ENCODE data around the gene PODNL1.

Gene PODNL1

DNA sequence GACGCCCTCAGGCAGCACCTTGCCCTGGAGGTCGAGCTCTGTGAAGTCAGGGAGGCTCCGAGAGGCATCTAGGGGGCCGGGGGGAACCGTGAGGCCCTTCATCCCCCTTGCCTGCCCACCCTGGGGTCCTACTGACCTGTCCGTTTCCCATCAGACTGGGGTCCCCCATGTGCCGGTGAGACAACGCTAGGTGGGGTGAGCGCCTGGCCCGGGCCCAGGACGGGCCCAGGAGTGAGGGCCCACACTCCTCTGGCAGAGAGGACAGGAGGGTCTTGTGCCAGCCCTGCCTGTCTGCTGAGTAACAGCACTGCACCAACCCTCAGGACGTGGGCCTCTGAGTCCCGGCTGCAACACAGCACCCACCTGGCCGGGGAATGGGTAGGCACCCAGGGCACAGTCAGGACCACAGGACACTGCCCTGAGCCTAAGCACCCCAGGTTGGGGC is 28.5 kb upstream of the PODNL1 start:
- no peaks in the 10 kb centered on the region for H3K9me3 Mint-ChIP-seq
- H3K36me3 Mint-ChIP-seq, result peaks cover 15% of the 10 kb centered on the region
- no peak for DNase-seq (ENCODE audit: low spot score in 2 of 2)
- ATAC-seq (ENCODE audit: low read depth), result no peak
- no peak overlapping the region for H3K4me3 Mint-ChIP-seq
- no peaks in the 10 kb centered on the region for H3K27me3 Mint-ChIP-seq
- H3K27ac Mint-ChIP-seq, result no peak overlapping the region
- no peaks in the 10 kb centered on the region for H3K4me1 Mint-ChIP-seq

DNA sequence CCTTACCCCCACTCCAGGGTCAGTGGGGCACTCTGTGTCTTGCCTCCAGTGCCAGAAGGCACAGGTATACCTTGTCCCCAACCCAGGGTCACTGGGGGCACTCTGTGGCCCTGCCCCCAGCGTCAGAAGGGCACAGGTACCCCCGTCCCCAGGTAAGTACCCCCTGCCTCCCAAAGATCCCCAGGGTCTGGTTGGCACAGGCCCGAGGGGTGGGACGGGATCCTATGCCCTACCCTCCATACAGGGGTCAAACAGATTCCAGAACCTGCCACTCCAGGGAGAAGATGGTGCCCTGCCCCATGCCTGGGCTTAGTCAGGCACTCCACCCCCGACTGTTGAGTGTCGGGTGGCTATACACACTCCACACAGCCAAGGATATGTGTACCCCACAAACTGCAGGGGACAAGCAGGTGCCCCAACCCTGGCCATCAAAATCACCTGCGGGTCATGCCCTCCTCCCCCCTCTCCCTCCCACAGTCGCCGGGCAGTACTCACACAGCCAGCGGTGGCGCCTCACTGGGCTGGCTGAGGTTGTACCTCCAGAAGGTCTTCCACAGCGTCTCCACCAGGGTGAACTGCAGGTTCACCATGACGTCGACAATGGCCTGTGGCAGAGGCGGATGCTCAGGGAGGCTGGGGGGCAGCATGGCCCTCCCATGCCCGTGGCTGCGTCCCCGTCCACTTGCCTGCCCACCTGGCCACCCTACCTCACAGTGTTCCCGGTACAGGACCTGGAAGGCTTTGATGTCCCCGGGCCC is 27.9 kb upstream of the PODNL1 start:
- Mint-ChIP-seq H3K4me1 (no peaks in the 10 kb centered on the region), H3K27me3 (no peaks in the 10 kb centered on the region), H3K36me3 (peaks cover 19% of the 10 kb centered on the region), H3K4me3 (no peak overlapping the region), H3K9me3 (no peaks in the 10 kb centered on the region), H3K27ac (no peak overlapping the region)
- ATAC-seq (ENCODE audit: low read depth) (no peak), DNase-seq (ENCODE audit: low spot score in 2 of 2) (no peak)

DNA sequence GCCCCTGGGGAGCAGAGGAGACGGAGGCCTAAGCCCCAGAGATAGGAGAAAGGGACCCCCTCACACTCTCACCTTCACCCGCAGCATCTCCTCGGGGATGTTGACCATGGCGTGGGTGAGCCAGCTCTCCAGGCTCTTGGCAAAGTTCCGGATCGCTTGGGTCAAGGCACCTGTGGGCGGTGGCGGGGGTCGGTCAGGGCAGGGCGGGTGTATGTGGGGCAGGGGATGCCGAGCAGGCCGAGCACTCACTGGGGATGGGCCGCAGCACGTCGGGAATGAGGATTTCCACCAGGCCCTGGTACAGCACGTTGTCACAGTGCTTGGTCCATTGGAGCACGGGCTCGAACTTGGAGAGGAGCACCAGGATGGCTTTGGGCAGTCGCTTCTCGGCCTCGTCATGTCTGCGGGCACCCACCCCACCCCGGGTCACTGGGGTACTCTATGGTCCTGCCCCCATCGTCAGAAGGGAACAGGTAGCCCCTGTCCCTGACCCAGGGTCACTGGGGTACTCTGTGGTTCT is 27.2 kb upstream of the PODNL1 start:
- Mint-ChIP-seq H3K9me3 (no peaks in the 10 kb centered on the region), H3K36me3 (peaks cover 20% of the 10 kb centered on the region), H3K4me3 (no peak overlapping the region), H3K27me3 (no peaks in the 10 kb centered on the region), H3K4me1 (no peaks in the 10 kb centered on the region), H3K27ac (peak overlapping the region; percentile 24)
- no peak for ATAC-seq (ENCODE audit: low read depth)
- no peak for DNase-seq (ENCODE audit: low spot score in 2 of 2)

DNA sequence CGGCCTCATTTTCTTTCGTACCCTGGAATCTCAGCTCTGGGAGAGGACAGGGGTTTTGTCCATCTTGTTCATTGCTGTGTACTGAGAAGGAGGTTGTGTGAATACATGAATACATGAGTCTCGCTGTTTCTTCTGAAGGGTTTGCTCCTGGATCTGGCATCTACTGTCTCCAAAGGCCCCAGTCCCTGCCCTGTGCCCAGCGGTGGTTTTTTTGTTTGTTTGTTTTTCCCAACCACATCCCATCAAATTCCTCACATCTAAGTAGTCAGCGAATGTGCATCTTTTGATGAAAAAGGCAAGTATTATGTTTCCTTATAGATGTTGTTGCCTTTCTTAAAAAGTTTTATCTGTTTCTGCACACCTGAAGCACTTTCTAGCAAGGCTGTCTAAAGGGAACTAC is 26.6 kb upstream of the PODNL1 start:
- H3K27ac Mint-ChIP-seq, result peak overlapping the region; percentile 24
- H3K36me3 Mint-ChIP-seq, result peaks cover 20% of the 10 kb centered on the region
- H3K27me3 Mint-ChIP-seq, result no peaks in the 10 kb centered on the region
- H3K4me3 Mint-ChIP-seq, result no peak overlapping the region
- ATAC-seq (ENCODE audit: low read depth), result no peak
- H3K4me1 Mint-ChIP-seq, result no peaks in the 10 kb centered on the region
- no peaks in the 10 kb centered on the region for H3K9me3 Mint-ChIP-seq
- no peak for DNase-seq (ENCODE audit: low spot score in 2 of 2)

DNA sequence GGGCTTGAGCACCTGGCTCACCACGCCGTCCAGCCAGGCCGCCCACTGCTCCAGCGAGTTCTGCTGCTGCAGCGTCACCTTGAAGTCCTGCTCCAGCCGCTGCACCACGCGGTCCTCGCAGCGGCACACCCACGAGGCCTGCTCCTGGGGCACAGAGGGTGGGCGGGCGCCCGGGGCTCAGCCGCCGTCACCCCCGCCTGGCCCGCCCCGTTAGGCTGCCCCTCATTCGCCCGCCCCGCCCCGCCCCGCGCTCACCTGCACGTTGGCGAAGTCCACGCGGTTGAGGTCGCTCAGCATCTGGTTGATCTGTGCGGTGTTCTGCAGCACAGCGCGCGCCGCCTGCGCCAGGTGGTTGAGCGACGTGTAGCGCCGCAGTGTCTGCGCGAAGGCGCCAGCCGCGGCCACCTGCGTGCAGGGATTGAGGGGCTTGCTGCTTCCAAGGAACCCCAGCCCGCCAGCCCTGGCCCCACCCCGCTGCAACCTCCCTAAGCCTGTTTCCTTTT is 25.4 kb upstream of the PODNL1 start:
- Mint-ChIP-seq H3K27ac (no peak overlapping the region), H3K27me3 (no peaks in the 10 kb centered on the region), H3K9me3 (no peaks in the 10 kb centered on the region), H3K4me1 (no peaks in the 10 kb centered on the region), H3K4me3 (no peak overlapping the region), H3K36me3 (peaks cover 12% of the 10 kb centered on the region)
- no peak for DNase-seq (ENCODE audit: low spot score in 2 of 2)
- no peak for ATAC-seq (ENCODE audit: low read depth)

DNA sequence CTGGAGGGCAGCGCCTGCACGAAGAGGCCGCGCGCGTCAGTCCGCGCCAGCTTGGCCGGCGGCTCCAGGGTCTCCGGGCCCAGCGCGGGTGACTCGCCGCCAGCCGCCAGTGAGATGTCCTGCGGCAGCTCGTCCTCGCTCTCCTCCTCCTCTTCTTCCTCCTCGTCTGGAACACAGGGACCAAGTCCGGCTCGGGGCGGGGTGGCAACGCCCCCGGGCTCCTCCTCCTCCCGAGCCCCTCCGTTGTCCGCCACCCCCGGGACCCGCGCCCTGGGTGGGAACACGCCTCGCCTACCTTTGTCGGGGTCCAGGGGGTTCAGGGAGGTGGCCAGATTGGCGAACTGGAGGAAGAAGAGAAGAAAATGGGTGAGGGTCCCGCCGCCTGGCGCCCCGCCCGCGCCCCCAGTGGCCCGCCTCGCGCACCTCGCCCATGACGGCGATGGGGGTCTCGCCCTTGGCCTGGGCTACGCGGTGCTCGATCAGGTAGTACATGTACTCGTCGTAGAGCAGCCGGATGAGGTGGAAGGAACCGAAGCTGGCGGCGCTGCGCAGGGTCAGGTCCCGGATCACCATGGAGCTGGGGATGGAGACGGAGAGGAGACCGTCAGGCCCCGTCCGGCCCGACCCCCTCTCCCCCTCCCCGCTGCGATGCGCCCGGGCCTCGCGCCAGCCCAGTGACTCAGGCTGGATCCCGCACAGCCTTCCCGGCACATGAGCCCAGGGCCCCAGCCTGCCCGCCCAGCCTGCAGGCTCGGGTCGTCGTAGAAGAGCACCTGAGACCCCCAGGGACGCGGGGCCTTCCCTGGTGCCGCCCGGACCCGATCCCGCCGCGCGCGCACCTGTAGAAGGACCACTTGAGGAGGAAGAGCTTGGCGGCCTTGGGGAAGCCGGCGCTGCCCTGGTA is 24.7 kb upstream of the PODNL1 start:
- Mint-ChIP-seq H3K27ac (no peak overlapping the region), H3K9me3 (no peaks in the 10 kb centered on the region), H3K36me3 (peaks cover 11% of the 10 kb centered on the region), H3K27me3 (no peaks in the 10 kb centered on the region), H3K4me3 (no peak overlapping the region), H3K4me1 (no peaks in the 10 kb centered on the region)
- DNase-seq (ENCODE audit: low spot score in 2 of 2) (no peak), ATAC-seq (ENCODE audit: low read depth) (no peak)

DNA sequence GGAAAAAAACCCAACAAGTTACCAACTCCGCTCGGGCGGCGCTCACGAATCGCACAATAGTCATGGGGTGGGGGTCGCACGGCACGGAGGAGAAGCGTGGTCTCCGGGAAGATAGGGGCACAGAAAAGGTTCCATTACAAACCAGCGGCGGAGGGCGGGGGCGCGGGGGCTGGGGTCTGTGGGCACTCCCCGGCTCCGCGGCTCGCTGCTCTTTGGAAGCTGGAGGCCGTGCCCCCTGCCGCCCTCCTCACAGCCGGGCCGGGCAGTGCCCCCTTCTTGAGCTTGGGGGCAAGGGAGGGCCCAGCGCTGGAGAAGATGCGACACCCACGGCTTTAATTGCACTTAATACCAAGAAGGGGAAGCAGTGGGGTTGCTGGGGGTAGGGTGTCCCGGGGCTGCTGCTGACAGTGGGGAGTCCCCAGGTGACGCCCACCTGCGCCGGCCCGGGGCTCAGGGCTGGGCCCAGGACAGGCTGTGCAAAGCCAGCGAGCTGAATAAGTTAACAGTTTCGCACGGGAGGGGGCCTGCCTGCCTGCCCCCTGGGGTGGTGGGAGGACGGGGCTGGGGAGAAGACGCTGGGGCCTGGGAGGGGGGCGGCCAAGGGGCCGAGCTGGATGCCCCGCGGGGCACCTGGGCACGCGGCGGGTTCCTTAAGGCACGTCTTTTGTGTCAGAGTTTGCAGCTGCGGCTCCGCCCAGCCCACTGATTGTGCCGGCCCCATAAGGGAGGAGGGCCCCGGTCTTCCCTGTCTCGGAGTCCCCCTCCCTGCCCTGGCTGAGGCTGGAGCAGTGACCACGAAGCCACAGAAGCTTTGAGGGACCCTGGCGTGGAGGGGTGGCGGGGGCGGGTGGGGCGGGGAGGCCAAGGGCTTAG is 23.8 kb upstream of the PODNL1 start:
- Mint-ChIP-seq H3K27ac (peak overlapping the region; percentile 33), H3K36me3 (peaks cover 11% of the 10 kb centered on the region), H3K27me3 (no peaks in the 10 kb centered on the region), H3K4me1 (no peaks in the 10 kb centered on the region), H3K4me3 (no peak overlapping the region), H3K9me3 (no peaks in the 10 kb centered on the region)
- no peak for DNase-seq (ENCODE audit: low spot score in 2 of 2)
- peak; percentile 45 for ATAC-seq (ENCODE audit: low read depth)

DNA sequence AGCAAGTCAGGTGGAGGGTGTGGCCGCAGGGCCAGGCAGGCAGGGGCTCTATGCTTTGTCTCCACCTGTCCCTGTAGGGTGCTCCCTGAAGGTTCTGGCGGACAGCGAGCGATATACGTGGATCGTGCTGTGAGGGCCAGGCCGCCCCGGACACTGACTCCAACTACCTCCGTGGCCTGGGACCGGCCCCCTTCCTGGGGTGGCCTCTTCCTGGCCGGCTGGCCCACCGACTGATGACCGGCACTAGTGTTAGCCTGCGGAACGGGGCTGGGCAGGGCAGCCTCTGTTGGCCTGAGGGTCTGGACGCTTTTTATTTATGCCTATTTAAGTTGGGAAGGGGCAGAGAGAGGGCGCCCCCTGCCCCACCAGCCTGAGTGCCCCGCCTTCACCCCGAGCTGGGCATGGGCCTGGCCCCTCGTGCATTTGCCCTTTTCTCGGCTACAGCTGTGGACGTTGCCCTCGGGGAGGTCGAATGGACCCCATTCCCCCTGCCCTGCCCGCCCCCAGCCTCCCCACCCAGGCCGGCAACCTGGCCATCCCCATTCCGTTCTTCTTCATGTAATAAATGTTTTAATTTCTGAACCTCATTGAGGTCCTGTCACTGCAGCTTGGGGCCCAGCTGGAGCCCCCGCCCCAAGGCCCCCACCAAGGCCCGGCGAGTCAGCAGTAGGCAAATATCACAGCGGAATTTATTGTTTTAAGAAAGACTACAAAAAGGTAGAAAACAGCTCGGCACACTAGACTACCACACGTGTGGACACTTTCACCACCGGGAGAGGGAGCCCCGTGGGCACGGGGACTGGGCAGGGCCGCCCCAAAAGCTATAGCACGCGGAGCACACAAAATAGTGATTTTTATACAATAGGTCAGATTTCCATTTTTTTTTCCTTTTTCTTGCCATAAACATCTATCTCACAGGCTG is 22.9 kb upstream of the PODNL1 start:
- no peak for ATAC-seq (ENCODE audit: low read depth)

DNA sequence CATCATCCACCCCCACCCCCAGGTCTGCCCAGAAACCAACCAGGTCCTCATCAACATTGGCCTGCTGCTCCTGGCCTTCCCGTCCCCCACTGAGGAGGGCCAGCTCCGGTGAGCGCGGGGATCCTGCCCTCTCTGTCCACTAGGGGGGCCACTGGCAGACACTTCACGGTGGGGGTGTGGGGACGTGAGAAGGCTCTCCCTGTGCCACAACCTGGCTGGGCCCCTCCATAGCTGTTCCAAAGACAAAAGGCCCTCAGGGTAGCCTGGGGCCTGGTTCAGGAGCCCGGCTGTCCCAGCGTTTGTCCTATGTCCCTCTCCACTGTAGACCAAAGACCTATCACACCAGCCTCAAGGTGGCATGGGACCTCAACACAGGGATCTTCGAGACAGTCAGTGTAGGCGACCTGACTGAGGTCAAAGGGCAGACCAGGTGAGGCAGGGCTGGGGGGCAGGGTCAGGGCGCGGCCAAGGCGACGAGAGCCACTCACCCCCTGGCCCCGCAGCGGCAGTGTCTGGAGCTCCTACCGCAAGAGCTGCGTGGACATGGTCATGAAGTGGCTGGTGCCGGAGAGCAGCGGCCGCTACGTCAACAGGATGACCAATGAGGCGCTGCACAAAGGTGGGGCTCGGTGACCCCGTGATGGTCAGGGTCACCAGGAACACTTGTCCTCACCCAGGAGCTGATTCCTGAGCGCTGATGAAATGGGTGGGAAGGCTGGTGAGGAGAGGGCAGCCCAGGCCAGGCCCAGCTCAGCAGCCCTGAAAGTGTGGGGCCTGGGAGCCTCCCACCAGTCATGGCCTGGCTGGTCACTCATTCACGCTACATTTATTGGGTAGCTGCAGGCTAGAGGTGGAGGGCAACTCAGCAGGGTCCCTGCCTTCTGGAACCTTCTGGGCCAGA is 22.0 kb upstream of the PODNL1 start:
- Mint-ChIP-seq H3K9me3 (no peaks in the 10 kb centered on the region), H3K4me3 (no peak overlapping the region), H3K4me1 (no peaks in the 10 kb centered on the region), H3K27ac (peak overlapping the region; percentile 58), H3K27me3 (no peaks in the 10 kb centered on the region), H3K36me3 (peaks cover 15% of the 10 kb centered on the region)
- ATAC-seq (ENCODE audit: low read depth), result peak; percentile 64
- DNase-seq (ENCODE audit: low spot score in 2 of 2), result no peak

More for the DNA sequence above, 22.9 kb upstream of the PODNL1 start:
- H3K27me3 Mint-ChIP-seq, result no peaks in the 10 kb centered on the region
- no peak for DNase-seq (ENCODE audit: low spot score in 2 of 2)
- H3K4me1 Mint-ChIP-seq, result no peaks in the 10 kb centered on the region
- H3K9me3 Mint-ChIP-seq, result no peaks in the 10 kb centered on the region
- no peak overlapping the region for H3K4me3 Mint-ChIP-seq
- H3K27ac Mint-ChIP-seq, result peak overlapping the region; percentile 33
- peaks cover 10% of the 10 kb centered on the region for H3K36me3 Mint-ChIP-seq

DNA sequence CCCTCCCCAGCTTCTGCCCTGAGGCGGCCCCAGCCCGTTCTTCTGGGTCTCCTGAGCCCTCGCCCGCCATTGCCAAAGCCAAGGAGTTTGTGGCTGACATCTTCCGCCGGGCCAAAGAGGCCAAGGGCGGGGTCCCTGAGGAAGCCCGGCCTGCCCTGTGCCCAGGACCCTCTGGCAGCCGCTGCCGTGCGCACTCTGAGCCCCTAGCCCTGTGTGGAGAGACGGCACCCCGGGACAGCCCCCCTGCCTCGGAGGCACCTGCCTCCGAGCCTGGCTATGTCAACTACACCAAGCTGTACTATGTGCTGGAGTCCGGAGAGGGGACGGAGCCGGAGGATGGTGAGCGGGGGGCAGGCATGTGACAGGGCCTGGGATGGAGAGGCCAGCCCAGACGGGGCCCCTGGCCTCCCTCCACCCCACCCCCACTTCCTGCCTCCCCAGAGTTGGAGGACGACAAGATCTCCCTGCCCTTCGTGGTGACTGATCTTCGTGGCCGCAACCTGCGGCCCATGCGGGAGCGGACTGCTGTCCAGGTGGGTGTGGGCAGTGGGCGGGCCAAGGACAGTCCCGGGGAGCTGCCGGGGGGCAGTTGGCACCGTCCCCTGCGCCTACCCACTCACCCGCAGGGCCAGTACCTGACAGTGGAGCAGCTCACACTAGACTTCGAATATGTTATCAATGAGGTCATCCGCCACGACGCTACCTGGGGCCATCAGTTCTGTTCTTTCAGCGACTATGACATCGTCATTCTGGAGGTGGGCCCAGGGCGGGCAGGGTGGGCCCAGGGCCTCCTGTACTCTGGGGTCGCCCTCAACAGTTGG is 21.1 kb upstream of the PODNL1 start:
- peaks cover 2% of the 10 kb centered on the region for H3K4me1 Mint-ChIP-seq
- DNase-seq (ENCODE audit: low spot score in 2 of 2), result no peak
- H3K27ac Mint-ChIP-seq, result no peak overlapping the region
- H3K27me3 Mint-ChIP-seq, result no peaks in the 10 kb centered on the region
- no peak for ATAC-seq (ENCODE audit: low read depth)
- peaks cover 11% of the 10 kb centered on the region for H3K36me3 Mint-ChIP-seq
- H3K9me3 Mint-ChIP-seq, result no peaks in the 10 kb centered on the region
- H3K4me3 Mint-ChIP-seq, result no peak overlapping the region

DNA sequence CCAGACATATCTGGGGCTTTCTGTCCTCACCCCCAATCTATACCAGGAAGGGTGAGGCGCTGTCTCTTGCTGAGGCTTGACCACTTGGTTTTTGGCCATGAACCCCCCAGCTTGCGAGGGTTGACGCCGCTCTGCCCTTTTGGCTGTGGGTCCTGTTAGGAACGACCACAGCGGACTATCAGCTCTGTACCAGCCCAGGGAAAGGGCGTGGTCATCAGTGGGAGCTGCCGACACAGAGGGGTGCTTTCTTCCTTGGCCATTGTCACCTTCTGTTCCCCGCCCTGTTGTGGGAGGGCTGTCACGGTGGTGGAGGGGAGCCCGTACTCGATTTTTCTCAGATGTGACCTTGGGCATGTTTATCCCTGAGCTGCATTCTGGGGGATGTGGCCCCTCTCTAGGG is 19.8 kb upstream of the PODNL1 start:
- H3K36me3 Mint-ChIP-seq, result peaks cover 11% of the 10 kb centered on the region
- peaks cover 5% of the 10 kb centered on the region for H3K4me1 Mint-ChIP-seq
- no peaks in the 10 kb centered on the region for H3K9me3 Mint-ChIP-seq
- H3K4me3 Mint-ChIP-seq, result no peak overlapping the region
- H3K27me3 Mint-ChIP-seq, result no peaks in the 10 kb centered on the region
- ATAC-seq (ENCODE audit: low read depth) (no peak), DNase-seq (ENCODE audit: low spot score in 2 of 2) (no peak)
- H3K27ac Mint-ChIP-seq, result no peak overlapping the region

All from memory B cell (primary cell).